Measurements from ENCODE around the gene IGHMBP2. TPM values are rescaled to one million over a fixed set of nuclear protein-coding genes. Genes with fewer than 3 reads are reported as not detected.
"Not testable (repeated sequence)": the region's sequence is repeated elsewhere in the genome, so short reads cannot be mapped to it uniquely, and the experiment has no call there.

The IGHMBP2 gene
- polyA plus RNA-seq (2012; ENCODE audit: insufficient read depth, insufficient read length) = 23.1 TPM

- DNase-seq (ENCODE audit: low read depth, low spot score) = peak; percentile 60
- peak within 1 kb of the TSS; percentile 99 for H3K4me3 ChIP-seq (ENCODE audit: low read length)
Measured at GRCh38 chr11:68903288-68904247, at the start of gene IGHMBP2, which contains the start of gene MRPL21. Gene IGHMBP2, plus strand, starts transcription at chr11:68903891. Its CDS starts 62 bp downstream, at chr11:68903953. Gene MRPL21, minus strand, starts transcription at chr11:68903832. Its CDS starts 22 bp downstream, at chr11:68903810.

DNA sequence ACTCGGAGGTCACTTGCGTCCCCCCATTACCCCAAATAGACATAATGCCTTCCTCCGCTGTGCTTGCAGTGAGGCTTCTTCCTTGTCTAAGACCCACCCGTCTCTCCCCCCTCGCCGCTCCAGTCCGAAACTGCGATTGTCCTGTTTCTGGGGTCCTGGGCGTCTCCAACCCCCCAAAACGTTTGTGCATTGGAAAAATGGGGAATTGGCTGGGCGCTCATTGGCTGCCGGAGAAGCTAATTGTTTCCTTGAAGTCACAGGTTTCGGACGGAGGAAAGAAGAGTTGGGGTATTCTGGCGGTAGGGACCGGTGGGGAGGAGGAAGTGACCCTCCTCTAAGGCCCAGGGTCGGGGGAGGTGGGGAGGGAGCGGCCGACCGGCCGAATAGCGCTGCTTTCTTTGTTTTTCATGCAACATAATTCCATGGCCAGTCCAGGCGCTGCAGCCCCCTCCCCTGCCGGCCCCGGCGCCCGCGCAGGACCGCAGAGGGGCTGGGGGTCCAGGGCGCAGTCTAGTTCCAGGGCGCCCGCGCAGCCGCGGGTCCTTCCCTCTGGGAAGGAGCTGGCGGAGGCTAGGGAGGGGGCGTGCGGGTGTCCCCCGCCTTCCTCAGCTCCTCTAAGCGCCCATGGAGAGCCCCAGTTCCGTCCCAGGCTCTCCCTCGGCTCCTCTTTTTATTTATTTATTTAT lies 49.3 kb upstream of the IGHMBP2 start:
- no peak for DNase-seq (ENCODE audit: low read depth, low spot score)
- H3K4me3 ChIP-seq (ENCODE audit: low read length) = no peak overlapping the region

GRCh38 chr11:68855205-68855981 lies 48.3 kb upstream of the IGHMBP2 start:
- no peak for DNase-seq (ENCODE audit: low read depth, low spot score)
- no peak overlapping the region for H3K4me3 ChIP-seq (ENCODE audit: low read length)

DNA sequence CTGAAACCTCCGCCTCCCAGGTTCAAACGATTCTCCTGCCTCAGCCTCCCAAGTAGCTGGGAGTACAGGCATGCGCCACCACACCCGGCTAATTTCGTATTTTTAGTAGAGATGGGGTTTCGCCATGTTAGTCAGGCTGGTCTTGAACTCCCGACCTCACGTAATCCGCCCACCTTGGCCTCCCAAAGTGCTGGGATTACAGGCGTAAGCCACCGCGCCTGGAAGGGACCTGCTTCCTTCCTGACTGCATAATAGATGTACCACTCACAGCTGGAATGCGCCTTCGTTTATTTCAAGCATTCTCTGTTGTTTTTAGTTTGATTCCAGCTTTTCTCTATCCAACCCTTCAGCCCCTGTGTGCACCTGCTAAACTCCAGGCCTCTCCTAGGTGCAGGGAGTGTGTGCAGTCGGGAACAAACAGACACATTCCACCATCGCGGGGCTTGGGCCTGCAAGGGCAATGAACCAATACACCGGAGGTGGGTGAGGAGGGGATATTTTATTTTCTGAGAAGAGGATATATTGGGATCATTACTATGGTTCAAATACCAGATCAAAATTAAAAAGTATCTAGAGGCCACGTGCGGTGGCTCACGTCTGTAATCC lies 47.2 kb upstream of the IGHMBP2 start:
- not testable (repeated sequence) for H3K4me3 ChIP-seq (ENCODE audit: low read length); DNase-seq (ENCODE audit: low read depth, low spot score)

DNA sequence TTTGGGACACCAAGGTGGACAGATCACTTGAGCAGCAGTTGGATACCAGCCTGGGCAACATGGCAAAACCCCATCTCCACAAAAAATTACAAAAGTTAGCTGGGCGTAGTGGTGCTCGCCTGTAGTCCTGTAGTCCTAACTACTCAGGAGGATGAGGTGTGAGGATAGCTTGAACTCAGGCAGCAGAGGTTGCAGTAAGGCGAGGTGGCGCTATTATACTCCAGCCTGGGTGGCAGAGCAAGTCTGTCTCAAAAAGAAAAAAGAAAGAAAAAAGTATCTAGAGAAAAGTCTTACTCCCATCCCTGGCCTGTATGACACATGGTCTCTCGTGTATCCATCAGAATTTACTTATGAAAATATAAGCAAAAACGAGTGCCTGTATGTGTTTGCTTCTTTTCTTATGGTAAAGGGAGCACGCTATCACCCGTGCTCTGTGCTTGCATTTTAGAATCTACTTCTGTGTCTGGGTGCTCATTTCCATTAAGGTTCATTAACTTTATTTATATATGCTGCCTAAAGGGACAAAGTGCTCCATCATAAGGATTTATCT lies 46.6 kb upstream of the IGHMBP2 start:
- DNase-seq (ENCODE audit: low read depth, low spot score) = no peak
- no peak overlapping the region for H3K4me3 ChIP-seq (ENCODE audit: low read length)

DNA sequence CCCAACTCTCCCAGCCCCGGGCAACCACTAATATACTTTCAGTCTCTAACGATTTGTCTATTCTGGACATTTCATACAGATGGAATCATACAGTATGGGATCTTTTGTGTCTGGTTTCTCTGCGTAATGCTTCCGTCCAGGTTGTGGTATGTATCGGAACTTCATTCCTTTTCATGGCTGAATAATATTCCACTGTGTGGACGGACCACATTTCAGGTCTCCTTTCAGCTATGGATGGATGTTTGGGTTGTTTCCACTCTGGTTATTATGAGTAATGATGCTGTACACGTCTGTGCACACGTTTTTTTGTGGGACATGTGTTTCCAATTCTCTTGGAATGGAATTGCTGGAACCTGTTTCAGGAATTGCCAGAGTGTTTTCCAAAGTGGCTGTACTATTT lies 44.6 kb upstream of the IGHMBP2 start:
- no peak for DNase-seq (ENCODE audit: low read depth, low spot score)
- no peak overlapping the region for H3K4me3 ChIP-seq (ENCODE audit: low read length)

DNA sequence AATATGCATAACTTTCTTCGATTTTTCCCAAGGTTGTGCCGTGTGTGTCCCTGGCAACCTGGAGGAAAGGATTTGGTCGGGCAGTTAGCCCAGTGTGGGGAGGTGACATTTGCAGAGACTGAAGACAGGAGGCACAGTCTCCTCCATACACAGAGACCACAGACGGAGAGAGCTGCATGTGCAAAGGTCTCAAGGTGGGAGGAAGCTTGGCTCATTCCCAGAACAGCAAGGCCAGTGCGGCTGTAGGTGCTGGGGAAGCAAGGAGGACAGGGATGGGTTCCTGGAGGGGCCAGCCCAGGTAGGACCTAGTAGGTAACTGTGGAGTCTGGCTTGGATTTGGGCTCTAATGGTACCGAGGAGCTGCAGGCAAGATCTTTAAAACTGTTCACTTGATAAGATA lies 41.3 kb upstream of the IGHMBP2 start:
- no peak overlapping the region for H3K4me3 ChIP-seq (ENCODE audit: low read length)
- no peak for DNase-seq (ENCODE audit: low read depth, low spot score)

- no peak for DNase-seq (ENCODE audit: low read depth, low spot score)
- no peak overlapping the region for H3K4me3 ChIP-seq (ENCODE audit: low read length)
Measured at GRCh38 chr11:68863553-68864265, 40.0 kb upstream of the IGHMBP2 start.

DNA sequence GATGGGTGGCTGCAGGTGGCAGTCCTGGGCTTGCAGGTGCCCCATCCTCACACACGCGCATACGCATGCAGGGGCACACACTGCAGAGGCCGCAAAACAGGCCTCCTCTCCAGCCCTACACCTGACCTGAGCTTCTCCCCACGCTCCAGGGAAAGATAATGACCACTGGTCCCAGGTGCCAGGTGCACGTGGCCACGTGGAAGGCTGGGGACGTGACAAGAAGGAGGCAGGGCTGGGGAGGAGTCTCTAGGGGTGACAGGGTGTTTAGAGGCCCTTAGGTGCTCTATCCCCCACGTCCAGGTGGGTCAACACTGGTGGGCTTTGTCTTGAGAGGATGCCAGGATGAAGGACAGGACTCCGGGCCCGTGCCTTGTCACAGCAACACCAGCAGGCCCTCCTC lies 38.5 kb upstream of the IGHMBP2 start:
- no peak for DNase-seq (ENCODE audit: low read depth, low spot score)
- H3K4me3 ChIP-seq (ENCODE audit: low read length) = no peak overlapping the region

GRCh38 chr11:68867066-68867465 lies 36.6 kb upstream of the IGHMBP2 start:
- no peak for DNase-seq (ENCODE audit: low read depth, low spot score)
- H3K4me3 ChIP-seq (ENCODE audit: low read length) = no peak overlapping the region

DNA sequence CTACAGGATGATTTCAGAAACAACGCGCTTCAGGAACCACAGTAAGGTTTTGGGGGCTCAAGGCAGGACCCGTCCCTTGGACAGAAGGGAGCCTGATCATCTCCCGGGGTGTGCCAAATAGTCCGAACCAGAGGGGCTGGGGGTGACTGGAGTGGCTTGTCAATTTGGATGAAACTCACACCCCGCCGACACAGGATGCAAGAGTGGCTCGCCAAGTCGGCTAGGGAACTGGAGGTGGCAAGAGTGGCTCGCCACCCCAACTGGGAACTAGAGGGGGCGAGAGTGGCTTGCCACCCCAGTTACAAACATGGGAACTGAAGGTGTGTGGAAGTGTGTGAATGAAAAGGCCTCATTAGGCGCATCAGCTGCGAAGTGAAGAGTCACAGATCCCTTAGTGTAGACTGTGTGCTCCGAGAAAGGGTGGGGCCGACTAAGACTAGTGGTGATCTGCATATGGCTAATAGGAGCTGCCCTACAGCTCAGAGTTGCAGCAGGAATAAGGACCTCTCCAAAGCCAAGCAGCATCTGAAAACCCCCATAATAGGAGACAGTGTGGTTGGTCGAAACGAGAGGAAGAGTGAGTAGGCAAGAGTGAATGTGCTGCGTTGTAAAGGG lies 35.4 kb upstream of the IGHMBP2 start:
- no peak overlapping the region for H3K4me3 ChIP-seq (ENCODE audit: low read length)
- no peak for DNase-seq (ENCODE audit: low read depth, low spot score)

GRCh38 chr11:68870470-68870869 lies 33.2 kb upstream of the IGHMBP2 start:
- H3K4me3 ChIP-seq (ENCODE audit: low read length) = no peak overlapping the region
- DNase-seq (ENCODE audit: low read depth, low spot score) = no peak

DNA sequence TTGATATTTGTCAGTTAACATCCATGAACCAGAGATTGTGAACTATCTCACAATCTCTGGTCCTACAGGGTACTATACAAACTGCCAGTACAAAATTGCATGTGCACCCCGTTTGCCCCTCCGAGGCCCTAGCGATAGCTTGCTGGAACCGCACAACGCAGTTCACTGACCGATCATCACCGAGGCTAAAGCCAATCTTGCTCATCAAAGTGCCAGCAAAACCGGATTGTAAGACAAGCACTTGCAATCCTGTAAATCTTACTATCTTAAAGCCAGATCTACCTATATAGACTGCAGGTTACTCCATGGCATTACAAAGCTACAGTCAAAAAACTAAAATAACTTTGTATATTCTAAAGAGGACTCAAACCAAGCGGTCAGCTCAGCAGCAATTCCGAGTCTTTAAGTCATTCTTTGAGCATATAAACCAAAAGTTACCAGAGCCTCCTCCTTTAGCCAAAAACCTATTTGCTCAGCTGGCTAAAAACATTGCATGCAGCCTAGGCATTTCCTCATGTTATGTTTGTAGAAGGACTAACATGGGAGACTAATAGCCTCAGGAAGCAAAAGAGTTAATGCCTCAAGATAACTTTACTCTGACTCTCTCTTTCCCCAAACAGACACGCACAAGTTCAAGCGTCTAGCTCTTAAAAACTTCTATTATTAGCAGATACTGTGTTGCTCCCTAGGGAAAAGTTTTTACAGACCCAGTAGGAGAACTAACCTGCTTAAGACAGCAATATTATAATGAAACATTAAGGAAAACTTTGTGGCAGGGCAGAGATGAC lies 31.3 kb upstream of the IGHMBP2 start:
- DNase-seq (ENCODE audit: low read depth, low spot score) = no peak
- no peak overlapping the region for H3K4me3 ChIP-seq (ENCODE audit: low read length)

- DNase-seq (ENCODE audit: low read depth, low spot score) = no peak
- no peak overlapping the region for H3K4me3 ChIP-seq (ENCODE audit: low read length)
Measured at GRCh38 chr11:68878022-68878421, 25.7 kb upstream of the IGHMBP2 start.

DNA sequence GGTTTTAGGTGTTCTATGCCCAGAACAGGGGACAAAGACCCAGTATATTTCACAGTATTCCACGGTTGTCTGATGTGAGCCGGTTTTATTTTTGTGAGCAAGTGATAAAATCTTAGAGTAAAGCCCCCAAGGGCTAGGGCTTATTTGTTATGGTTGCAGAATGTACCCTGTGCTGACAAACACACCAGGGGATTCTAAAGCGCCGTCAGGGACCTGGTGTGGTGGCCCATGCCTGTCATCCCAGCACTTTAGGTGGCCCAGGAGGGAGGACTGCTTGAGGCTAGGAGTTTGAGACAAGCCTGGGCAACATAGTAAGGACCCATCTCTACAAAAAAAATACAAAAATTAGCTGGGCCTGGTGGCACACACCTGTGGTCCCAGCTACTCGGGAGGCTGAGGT lies 22.8 kb upstream of the IGHMBP2 start:
- no peak overlapping the region for H3K4me3 ChIP-seq (ENCODE audit: low read length)
- no peak for DNase-seq (ENCODE audit: low read depth, low spot score)

DNA sequence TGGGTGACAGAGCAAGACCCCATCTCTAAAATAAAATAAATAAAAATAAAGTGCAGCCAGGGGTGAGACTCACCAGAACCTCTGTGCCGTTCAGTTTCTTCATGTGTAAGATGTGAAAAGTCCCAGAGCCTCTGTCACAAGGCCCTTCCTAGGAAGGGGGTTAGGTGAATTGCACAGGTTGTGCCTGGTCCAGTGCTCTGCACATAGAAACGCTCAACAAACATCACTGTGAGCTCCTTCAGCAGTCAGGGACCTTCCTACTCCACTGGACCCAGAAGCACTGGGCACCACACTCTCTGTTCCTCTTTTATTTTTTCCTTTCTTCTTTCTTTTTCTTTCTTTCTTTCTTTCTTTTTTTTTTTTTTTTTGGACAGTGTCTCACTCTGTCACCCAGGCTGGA lies 22.4 kb upstream of the IGHMBP2 start:
- H3K4me3 ChIP-seq (ENCODE audit: low read length) = no peak overlapping the region
- no peak for DNase-seq (ENCODE audit: low read depth, low spot score)

DNA sequence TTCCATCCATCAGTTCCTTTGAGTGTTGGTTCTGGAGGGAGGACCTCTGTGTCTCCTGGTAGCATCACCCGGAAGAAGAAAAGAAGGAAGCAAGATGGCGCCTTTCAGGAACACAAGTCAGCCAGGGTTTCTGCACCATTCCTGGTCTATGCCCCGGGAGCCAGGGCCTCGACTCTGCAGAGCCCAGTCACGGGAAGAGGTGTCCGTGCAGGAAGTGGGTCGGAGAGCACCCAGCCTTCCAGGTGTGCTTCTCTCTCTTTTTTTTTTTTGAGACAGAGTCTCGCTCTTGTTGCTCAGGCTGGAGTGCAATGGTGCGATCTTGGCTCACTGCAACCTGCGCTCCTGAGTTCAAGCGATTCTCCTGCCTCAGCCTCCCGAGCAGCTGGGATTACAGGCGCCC lies 21.3 kb upstream of the IGHMBP2 start:
- no peak overlapping the region for H3K4me3 ChIP-seq (ENCODE audit: low read length)
- DNase-seq (ENCODE audit: low read depth, low spot score) = no peak
